Spleen (tissue), 7 donors: ENCODE measurements around the gene AQP5.

Experiments used
- CTCF ChIP-seq, 11 experiments: fragments of 200-600 bp in 7 of 11; fragments of 450-650 bp in 4 of 11; sonication (generic) in 4 of 11; IDR thresholded peaks in 8 of 11; conservative IDR thresholded peaks in 3 of 11; 1 replicate in 7 of 11; 2 replicates in 4 of 11; pipeline versions ENCODE4 v1.4.0 to v1.8.0; 2016 to 2021; ENCODE audit warnings: antibody characterized with exemption in 11 of 11, inconsistent platforms in 4 of 11, mild to moderate bottlenecking in 1 of 11
- POLR2AphosphoS5 ChIP-seq, 3 donors: sonication (generic); formaldehyde crosslinking; IDR thresholded peaks; one replicate each; pipeline ENCODE4 v1.5.1; 2017; ENCODE audit warnings: antibody characterized with exemption in 3 of 3
- donor health status: DM: no; HTN: no; CAD: no; lungs with moderate emphysema.
- donor health status: DM: no; HTN: no; CAD: no.
- donor health status: DM: no; HTN: no; CAD: no.

GRCh38 chr12:50006280-50006679 lies 44.6 kb downstream of the AQP5 start:
- no peak for TF ChIP-seq POLR2AphosphoS5 (IDR thresholded peaks at IDR 0.05)
- no peak for TF ChIP-seq CTCF (IDR thresholded peaks at IDR 0.05 in 8 of 11, conservative IDR thresholded peaks at IDR 0.05 in 3 of 11)
